Keratinocyte (primary cell): ENCODE results near the gene EPHB6.

Experiments
- EZH2 ChIP-seq: IDR thresholded peaks from one replicate; pipeline ENCODE4 v1.6.1; 2012; ENCODE audit warnings: inconsistent platforms, mild to moderate bottlenecking, low read length, moderate library complexity
- TF ChIP-seq, protein P1 (sequence below), 3 experiments: IDR thresholded peaks in 1 of 3; conservative IDR thresholded peaks in 1 of 3; optimal IDR thresholded peaks in 1 of 3; 2 replicates in 2 of 3; 3 replicates in 1 of 3; pipeline versions ENCODE3 to v1.5.1; 2011; ENCODE audit warnings: low read length in 3 of 3, mild to moderate bottlenecking in 3 of 3, moderate library complexity in 2 of 3, control low read depth in 1 of 3, inconsistent platforms in 1 of 3; ENCODE audit not compliant: insufficient read depth in 2 of 3; ENCODE audit errors: extremely low read depth in 1 of 3

DNA sequence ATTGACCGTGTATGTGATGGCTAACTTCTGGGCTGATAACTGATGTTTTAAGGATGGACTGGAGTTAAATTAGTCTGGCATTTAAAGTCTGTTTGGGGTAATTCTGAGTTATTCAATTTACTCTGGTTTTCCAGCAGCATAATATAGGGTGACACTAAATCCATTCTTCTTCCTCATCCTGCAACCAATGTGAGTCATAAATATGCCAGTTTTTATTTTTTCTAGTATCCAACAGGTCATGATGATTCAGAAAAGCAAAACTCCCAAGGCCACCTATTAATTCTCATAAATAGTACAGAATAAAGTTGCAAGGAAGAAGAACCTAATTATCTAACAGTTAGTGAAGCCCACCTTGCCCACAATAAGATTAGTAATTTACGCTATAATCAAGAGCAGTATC is 7.5 kb upstream of the EPHB6 start:
- TF ChIP-seq, protein P1, sequence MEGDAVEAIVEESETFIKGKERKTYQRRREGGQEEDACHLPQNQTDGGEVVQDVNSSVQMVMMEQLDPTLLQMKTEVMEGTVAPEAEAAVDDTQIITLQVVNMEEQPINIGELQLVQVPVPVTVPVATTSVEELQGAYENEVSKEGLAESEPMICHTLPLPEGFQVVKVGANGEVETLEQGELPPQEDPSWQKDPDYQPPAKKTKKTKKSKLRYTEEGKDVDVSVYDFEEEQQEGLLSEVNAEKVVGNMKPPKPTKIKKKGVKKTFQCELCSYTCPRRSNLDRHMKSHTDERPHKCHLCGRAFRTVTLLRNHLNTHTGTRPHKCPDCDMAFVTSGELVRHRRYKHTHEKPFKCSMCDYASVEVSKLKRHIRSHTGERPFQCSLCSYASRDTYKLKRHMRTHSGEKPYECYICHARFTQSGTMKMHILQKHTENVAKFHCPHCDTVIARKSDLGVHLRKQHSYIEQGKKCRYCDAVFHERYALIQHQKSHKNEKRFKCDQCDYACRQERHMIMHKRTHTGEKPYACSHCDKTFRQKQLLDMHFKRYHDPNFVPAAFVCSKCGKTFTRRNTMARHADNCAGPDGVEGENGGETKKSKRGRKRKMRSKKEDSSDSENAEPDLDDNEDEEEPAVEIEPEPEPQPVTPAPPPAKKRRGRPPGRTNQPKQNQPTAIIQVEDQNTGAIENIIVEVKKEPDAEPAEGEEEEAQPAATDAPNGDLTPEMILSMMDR (optimal IDR thresholded peaks at IDR 0.05 in 1 of 3, IDR thresholded peaks at IDR 0.05 in 1 of 3, conservative IDR thresholded peaks at IDR 0.05 in 1 of 3; ENCODE audit: extremely low read depth in 1 of 3, insufficient read depth in 2 of 3, low read length in 3 of 3), result no peak
- no peak for TF ChIP-seq EZH2
